HG02970 (cell line): ENCODE results near the gene SNRNP70.
"Not testable (repeated sequence)": the region's sequence is repeated elsewhere in the genome, so short reads cannot be mapped to it uniquely, and the experiment has no call there.

Experiments used
- ATAC-seq: cut with Tn5 transposase; IDR thresholded peaks from one replicate; pipeline ENCODE4 v1.9.1; 2021; ENCODE audit warnings: mild to moderate bottlenecking, moderate library complexity, moderate number of reproducible peaks; ENCODE audit not compliant: unreplicated experiment, low FRiP score

The SNRNP70 gene

DNA sequence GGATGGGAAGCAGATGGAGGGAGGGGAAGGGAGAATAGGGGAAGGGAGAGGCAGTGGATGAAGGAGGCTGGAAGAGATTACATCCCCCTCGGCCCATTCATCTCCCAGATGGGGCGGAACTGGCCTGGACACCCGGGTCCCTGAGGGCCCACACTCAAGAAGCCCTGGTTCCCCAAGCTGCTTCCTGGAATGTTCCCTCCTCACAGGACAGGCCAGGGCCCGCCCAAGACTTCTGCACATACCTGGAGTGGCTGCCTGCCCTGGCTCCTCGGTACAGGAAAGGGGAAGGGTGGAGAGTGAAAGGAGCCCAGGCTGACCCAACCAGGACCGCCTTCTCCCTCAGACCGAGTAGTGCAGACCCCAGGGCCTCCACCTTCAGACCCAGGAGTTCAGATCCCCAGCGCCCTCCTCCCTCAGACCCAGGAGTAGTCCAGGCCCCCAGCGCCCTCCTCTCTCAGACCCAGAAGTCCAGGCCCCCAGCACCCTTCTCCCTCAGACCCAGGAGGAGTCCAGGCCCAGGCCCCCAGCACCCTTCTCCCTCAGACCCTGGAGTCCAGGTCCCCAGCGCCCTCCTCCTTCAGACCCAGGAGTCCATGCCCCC, 21.1 kb upstream of the SNRNP70 start:
- no peak for ATAC-seq

- ATAC-seq, result no peak
These were observed 20.3 kb upstream of the SNRNP70 start, which contains the start of gene NTF4 for GRCh38 chr19:49064768-49065611. TSS of gene NTF4 (minus strand) at chr19:49064818. CDS start at chr19:49061997, 2,821 bp downstream.

GRCh38 chr19:49065905-49066512, 19.2 kb upstream of the SNRNP70 start:
- ATAC-seq, result no peak

GRCh38 chr19:49067554-49067953, 17.7 kb upstream of the SNRNP70 start:
- ATAC-seq, result no peak

- ATAC-seq, result no peak
These were observed 16.2 kb upstream of the SNRNP70 start for GRCh38 chr19:49069026-49069425.

DNA sequence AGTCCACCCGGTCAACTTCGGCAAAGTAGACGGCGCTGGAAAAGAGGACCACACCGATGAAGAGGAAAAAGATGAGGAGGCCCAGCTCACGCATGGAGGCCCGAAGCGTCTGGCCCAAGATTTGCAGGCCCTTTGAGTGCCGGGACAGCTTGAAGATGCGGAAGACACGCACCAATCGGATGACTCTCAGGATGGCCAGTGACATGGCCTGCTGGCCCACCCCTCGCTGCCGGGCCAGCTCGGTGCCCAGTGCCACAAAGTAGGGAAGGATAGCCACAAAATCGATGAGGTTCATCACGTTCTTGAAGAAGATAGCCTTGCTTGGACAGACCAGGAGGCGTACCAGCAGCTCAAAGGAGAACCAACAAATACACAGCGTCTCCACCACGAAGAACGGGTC, 14.8 kb upstream of the SNRNP70 start:
- ATAC-seq, result no peak

DNA sequence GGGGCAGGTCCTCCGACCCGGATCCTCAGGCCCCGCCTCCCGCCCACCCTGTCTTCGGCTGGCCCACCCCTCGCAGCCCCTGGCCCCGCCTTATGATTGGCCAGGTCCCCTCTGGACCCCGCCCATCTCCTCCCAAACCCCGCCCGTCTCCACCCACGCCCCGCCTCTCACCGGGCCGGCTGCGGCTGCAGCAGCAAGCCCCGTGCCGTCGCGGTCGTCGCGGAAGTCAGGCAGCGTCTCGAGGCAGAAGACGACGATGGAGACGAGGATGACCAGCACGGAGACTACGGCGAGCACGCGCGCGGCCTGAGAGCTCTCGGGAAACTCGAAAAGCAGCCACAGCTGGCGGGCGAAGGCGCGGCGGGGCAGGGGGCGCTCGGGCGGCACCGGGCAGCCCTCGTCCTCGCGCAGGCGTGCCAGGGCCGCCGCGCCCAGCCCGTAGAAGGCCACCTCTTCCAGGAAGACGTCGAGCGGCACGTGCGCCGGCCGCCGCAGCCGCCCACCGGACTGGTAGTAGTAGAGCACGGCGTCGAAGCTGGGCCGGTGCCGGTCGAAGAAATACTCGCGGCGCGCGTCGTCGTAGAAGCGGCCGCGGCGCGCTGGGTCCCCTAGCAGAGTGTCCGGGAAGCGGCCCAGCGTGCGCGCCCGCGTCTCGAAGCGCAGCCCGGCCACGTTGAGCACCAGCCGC, 13.2 kb upstream of the SNRNP70 start:
- no peak for ATAC-seq

GRCh38 chr19:49073514-49074378, 11.5 kb upstream of the SNRNP70 start:
- ATAC-seq, result no peak

- ATAC-seq, result not testable (repeated sequence)
These were observed 10.4 kb upstream of the SNRNP70 start for GRCh38 chr19:49074869-49075268.

DNA sequence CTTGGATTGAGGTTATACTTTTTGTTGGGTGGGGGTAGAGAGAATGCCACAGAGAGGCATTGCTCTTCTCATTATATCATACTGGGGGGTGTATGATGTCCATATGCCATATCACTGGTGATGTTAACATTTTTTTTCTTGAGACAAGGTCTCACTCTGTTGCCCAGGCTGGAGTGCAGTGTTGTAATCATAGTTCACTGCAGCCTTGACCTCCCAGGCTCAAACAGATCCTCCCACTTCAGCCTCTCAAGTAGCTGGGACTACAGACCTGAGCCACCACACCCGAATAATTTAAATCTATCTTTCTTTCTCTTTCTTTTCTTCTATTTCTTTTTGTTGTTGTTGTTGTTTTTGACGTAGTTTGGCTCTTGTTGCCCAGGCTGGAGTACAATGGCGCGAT, 4.9 kb upstream of the SNRNP70 start:
- no peak for ATAC-seq

- ATAC-seq, result no peak
These were observed 4.0 kb upstream of the SNRNP70 start for GRCh38 chr19:49081273-49081672.

DNA sequence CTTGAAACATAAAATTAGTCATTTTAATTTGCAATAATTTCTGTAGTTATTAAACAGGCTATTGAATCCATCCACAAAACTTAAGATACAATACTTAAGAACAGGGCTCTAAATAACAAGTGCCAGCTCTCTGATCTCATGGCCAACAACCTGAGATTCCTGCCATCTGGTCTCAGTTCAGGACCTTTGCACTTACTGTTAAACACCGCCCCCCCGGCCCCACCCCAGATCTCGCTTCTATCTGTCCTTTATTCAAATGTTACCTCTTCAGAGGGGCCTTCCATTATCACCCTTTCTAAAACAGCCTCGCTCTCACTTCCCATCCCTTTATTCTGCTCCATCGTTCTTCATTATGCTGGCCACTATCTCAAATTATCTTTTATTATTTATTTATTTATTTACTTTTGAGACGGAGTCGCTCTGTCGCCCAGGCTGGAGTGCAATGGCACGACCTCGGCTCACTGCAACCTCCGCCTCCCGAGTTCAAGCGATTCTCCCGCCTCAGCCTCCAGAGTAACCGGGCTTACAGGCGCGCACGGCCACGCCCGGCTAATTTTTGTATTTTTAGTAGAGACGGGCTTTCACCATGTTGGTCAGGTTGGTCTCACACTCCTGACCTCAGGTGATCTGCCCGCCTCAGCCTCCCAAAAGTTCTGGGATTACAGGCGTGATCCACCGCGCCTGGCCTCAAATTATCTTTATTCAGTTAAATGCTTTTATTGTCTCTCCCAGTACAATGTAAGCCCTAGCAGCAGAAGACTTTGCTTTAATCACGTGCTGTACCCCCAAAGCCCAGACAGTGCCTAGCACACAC, 838 bp upstream of the SNRNP70 start:
- no peak for ATAC-seq

GRCh38 chr19:49085868-49086232, 599 bp downstream of the SNRNP70 start:
- ATAC-seq, result no peak

DNA sequence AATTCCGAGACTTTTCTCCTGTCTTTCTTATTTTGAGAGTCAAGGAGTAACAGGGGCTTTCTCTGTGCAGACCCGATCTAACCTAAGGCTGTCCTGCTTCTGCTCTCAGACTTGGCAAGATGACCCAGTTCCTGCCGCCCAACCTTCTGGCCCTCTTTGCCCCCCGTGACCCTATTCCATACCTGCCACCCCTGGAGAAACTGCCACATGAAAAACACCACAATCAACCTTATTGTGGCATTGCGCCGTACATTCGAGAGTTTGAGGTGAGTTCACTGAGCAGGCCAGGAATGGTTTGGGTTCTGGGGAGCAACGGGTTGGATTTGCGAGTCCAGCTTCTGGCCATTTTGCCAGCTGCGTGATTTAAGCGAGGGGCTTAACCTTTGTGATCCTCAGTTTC, 1.0 kb downstream of the SNRNP70 start:
- ATAC-seq, result no peak

DNA sequence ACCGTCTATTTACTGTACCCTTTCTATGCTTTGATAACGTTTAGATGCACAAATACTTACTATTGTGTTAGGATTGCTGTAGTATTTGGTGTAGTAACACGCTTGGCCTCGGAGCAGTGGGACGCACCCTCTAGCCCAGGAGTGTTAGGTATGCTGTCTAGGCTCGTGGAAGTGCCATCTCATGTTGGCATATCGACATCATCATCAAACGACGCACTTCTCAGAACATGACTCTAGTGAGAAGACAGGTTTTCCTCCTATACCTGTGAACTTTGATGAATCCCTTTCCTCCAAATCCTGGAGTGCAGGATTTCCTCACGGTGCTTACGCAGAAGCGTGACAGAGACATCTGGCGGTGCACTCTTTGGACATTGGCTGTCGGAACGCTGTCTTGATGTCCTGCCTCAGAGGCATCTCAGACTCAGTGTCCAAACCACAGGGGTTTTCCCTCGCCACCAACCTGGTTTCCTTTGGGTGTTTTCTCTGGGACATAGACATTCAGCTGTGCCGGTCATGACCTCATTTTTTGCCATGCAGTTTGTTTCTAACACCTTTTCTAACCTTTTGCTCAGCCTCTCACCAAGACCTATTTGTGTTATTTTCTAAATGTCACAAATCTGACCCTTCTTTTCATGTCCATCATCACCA, 6.3 kb downstream of the SNRNP70 start:
- no peak for ATAC-seq

DNA sequence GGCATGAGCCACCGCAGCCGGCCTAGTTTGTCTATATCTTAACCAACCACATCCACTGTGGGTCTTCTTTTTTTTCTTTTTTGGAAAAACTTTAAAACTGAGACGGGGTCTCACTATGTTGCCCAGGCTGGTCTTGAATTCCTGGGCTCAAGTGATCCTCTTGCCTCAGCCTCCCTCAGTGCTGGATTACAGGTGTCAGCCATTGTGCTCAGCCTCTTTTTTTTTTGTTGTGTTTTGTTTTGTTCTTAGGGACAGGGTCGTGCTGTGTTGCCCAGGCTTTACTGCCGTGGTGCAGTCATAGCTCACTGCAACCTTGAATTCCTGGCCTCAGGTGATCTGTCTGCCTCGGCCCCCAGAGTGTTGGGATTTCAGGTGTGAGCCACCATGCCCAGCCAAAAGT, 7.4 kb downstream of the SNRNP70 start:
- ATAC-seq, result no peak

DNA sequence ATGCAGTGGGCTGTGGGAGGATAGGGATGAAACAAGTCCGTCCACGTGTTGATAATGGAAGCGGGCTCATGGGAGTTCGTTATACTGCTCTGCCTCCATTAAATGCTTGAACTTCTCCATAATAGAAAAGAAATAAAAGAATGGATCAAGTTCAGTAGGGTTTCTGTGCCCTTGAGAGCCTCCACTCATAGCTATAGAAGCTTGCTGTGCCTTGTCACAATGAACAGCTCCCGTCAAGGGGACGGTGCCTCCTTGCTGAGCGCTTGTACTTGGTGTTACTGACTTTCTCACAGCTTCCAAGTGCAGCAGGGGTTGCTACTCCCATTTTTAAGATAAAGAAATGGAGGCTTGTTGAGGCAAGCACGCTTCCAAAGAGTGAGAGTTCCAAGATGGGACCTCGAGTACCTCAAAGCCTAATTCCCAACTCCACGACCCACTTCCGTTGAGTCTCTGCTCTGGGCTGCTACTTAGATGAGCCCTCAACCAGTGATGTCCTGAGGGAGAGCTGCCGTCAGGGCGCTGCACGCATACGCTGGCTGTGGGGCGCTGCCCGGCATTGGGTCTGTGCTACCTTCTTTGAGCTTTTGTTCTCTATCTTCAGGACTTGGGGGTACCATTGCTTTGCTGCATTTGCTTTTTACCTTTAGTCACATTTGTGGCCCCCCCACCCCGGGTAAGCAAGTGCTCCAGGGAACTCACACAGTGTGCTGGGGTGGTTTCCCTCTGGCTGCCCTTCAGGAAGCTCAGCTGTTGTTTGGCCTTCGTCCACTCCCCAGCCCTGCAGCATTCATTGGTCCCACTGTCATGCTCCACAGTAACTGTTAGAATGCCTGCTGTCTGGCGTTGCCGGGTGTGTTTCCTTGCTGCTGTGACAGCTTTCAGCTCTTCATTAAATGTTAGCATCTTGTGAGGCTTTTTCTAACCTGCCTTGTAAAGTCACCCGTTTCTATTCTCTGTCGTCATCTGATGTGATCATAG, 9.5 kb downstream of the SNRNP70 start:
- ATAC-seq, result no peak
